H9 (cell line): ENCODE measurements around the gene SLC51A. TPM values are rescaled to one million over a fixed set of nuclear protein-coding genes. Genes with fewer than 3 reads are reported as not detected.
A peak's percentile ranks its signal among the peaks of the same experiment; 100 is the strongest.

Source experiments
- DNase-seq: peaks from one replicate; pipeline ENCODE4 v3.0.0-alpha.2; 2017
- H2AFZ ChIP-seq: one replicate; pipeline ENCODE4 v1.6.1; 2013; ENCODE audit warnings: mild to moderate bottlenecking, low read length, control low read depth, moderate library complexity
- H2AK5ac ChIP-seq: 2 replicates; pipeline ENCODE4 v1.6.1; 2013; ENCODE audit warnings: low read length, control low read depth, mixed read lengths; ENCODE audit not compliant: insufficient read length
- H2BK120ac ChIP-seq: one replicate; pipeline ENCODE4 v1.6.1; 2013; ENCODE audit warnings: low read depth, mild to moderate bottlenecking, low read length, control low read depth, inconsistent platforms; ENCODE audit not compliant: poor library complexity, severe bottlenecking
- H2BK12ac ChIP-seq: 2 replicates; pipeline ENCODE4 v1.6.1; 2013; ENCODE audit warnings: low read length, control low read depth, mixed read lengths, low read depth; ENCODE audit not compliant: insufficient read length
- H2BK15ac ChIP-seq: 2 replicates; pipeline ENCODE4 v1.6.1; 2013; ENCODE audit warnings: low read depth, low read length, control low read depth
- H2BK20ac ChIP-seq: one replicate; pipeline ENCODE4 v1.6.1; 2013; ENCODE audit warnings: low read depth, mild to moderate bottlenecking, low read length, control low read depth, inconsistent platforms; ENCODE audit not compliant: poor library complexity, severe bottlenecking
- H2BK5ac ChIP-seq: 2 replicates; pipeline ENCODE4 v1.6.1; 2013; ENCODE audit warnings: low read length, control low read depth, mixed read lengths; ENCODE audit not compliant: insufficient read length
- H3K14ac ChIP-seq: 2 replicates; pipeline ENCODE4 v1.6.1; 2013; ENCODE audit warnings: low read length, control low read depth; ENCODE audit not compliant: insufficient read depth
- H3K18ac ChIP-seq: 2 replicates; pipeline ENCODE4 v1.6.1; 2013; ENCODE audit warnings: low read depth, mild to moderate bottlenecking, mixed read lengths, low read length, control low read depth; ENCODE audit not compliant: insufficient read length
- H3K23ac ChIP-seq: 2 replicates; pipeline ENCODE4 v1.6.1; 2013; ENCODE audit warnings: low read length, control low read depth, mixed read lengths, low read depth; ENCODE audit not compliant: insufficient read length
- H3K23me2 ChIP-seq: 2 replicates; pipeline ENCODE4 v1.6.1; 2013; ENCODE audit warnings: low read depth, mild to moderate bottlenecking, mixed read lengths, low read length, control low read depth; ENCODE audit not compliant: insufficient read length, poor library complexity, severe bottlenecking
- H3K27ac ChIP-seq: 2 replicates; pipeline ENCODE4 v1.5.1; 2013; ENCODE audit warnings: low read length, control low read depth, mixed read lengths, low read depth; ENCODE audit not compliant: insufficient read length
- H3K27me3 ChIP-seq: 2 replicates; pipeline ENCODE4 v1.6.1; 2013; ENCODE audit warnings: low read length, control low read depth, inconsistent platforms; ENCODE audit not compliant: insufficient read depth
- H3K4ac ChIP-seq: 2 replicates; pipeline ENCODE4 v1.6.1; 2013; ENCODE audit warnings: low read depth, mild to moderate bottlenecking, control low read depth, inconsistent platforms, low read length, moderate library complexity
- H3K4me1 ChIP-seq: 2 replicates; pipeline ENCODE4 v1.6.1; 2013; ENCODE audit warnings: low read length, control low read depth, inconsistent platforms; ENCODE audit not compliant: insufficient read depth
- H3K4me2 ChIP-seq: 2 replicates; pipeline ENCODE4 v1.6.1; 2013; ENCODE audit warnings: low read length, control low read depth, mixed read lengths; ENCODE audit not compliant: insufficient read length, insufficient read depth
- H3K56ac ChIP-seq: 2 replicates; pipeline ENCODE4 v1.6.1; 2013; ENCODE audit warnings: low read depth, mild to moderate bottlenecking, mixed read lengths, low read length, control low read depth; ENCODE audit not compliant: insufficient read length
- H3K79me1 ChIP-seq: 2 replicates; pipeline ENCODE4 v1.6.1; 2013; ENCODE audit warnings: low read depth, mild to moderate bottlenecking, moderate library complexity, low read length, control low read depth, inconsistent platforms; ENCODE audit not compliant: insufficient read depth, poor library complexity, severe bottlenecking
- H3K79me2 ChIP-seq: 2 replicates; pipeline ENCODE4 v1.6.1; 2013; ENCODE audit warnings: low read length, control low read depth, inconsistent platforms; ENCODE audit not compliant: insufficient read depth
- H3K9ac ChIP-seq: 2 replicates; pipeline ENCODE4 v1.6.1; 2013; ENCODE audit warnings: low read length, control low read depth, mixed read lengths; ENCODE audit not compliant: insufficient read length; ENCODE audit errors: extremely low read depth
- H3K9me3 ChIP-seq: one replicate; pipeline ENCODE4 v1.6.1; 2013; ENCODE audit warnings: low read depth, low read length, inconsistent platforms; ENCODE audit not compliant: control insufficient read depth
- H3T11ph ChIP-seq: one replicate; pipeline ENCODE4 v1.6.1; 2013; ENCODE audit warnings: mild to moderate bottlenecking, low read length, control low read depth, inconsistent platforms
- H4K20me1 ChIP-seq: one replicate; pipeline ENCODE4 v1.6.1; 2013; ENCODE audit not compliant: control insufficient read depth, insufficient read length, insufficient read depth
- H4K5ac ChIP-seq: 2 replicates; pipeline ENCODE4 v1.6.1; 2013; ENCODE audit warnings: low read depth, mild to moderate bottlenecking, mixed read lengths, low read length, control low read depth; ENCODE audit not compliant: insufficient read length
- H4K8ac ChIP-seq: replicated peaks from 2 replicates; pipeline ENCODE4 v1.6.1; 2013; ENCODE audit warnings: low read length, control low read depth, mixed read lengths, low read depth; ENCODE audit not compliant: insufficient read length
- H4K91ac ChIP-seq: 2 replicates; pipeline ENCODE4 v1.6.1; 2013; ENCODE audit warnings: low read depth, mild to moderate bottlenecking, moderate library complexity, mixed read lengths, low read length, control low read depth; ENCODE audit not compliant: insufficient read length
- H3K27ac Mint-ChIP-seq, 3 experiments: 2 replicates in 2 of 3; 3 replicates in 1 of 3; pipeline ENCODE4 v1.8.0; 2020 to 2021; ENCODE audit warnings: mixed read lengths in 3 of 3, mild to moderate bottlenecking in 1 of 3, moderate library complexity in 1 of 3
- H3K27me3 Mint-ChIP-seq: 2 replicates; pipeline ENCODE4 v1.8.0; 2021; ENCODE audit warnings: low read depth, mild to moderate bottlenecking, moderate library complexity, mixed read lengths
- H3K36me3 Mint-ChIP-seq, 3 experiments: 2 replicates in 2 of 3; 3 replicates in 1 of 3; pipeline ENCODE4 v1.8.0; 2020 to 2021; ENCODE audit warnings: low read depth in 3 of 3, mixed read lengths in 3 of 3; ENCODE audit not compliant: insufficient read depth in 1 of 3
- H3K4me1 Mint-ChIP-seq, 2 experiments: 2 replicates each; pipeline ENCODE4 v1.8.0; 2020; ENCODE audit warnings: mixed read lengths in 2 of 2
- H3K4me3 Mint-ChIP-seq, 2 experiments: 2 replicates in 1 of 2; 3 replicates in 1 of 2; pipeline ENCODE4 v1.8.0; 2020 to 2021; ENCODE audit warnings: mild to moderate bottlenecking in 2 of 2, mixed read lengths in 2 of 2, moderate library complexity in 1 of 2
- H3K9me3 Mint-ChIP-seq, 2 experiments: 2 replicates in 1 of 2; 3 replicates in 1 of 2; pipeline ENCODE4 v1.8.0; 2020; ENCODE audit warnings: mild to moderate bottlenecking in 2 of 2, mixed read lengths in 2 of 2, moderate library complexity in 1 of 2
- WGBS: extraction: QIAGEN DNeasy Blood & Tissue Kit; methylation state at CpG from one replicate; pipeline ENCODE4 v1.1.7; 2013; ENCODE audit warnings: missing lambda C conversion rate, low lambda C conversion rate, mixed read lengths; ENCODE audit not compliant: insufficient read length; ENCODE audit errors: extremely low coverage; 5-methylcytosine and 5-hydroxymethylcytosine counted together
- total RNA-seq: library from RNA; stranded (reverse); gene quantifications from 2 replicates; pipeline ENCODE4 v1.2.1, GENCODE V29; 2021
- TF ChIP-seq, protein P1 (sequence below): fragments of 200-600 bp; sonication (generic); conservative IDR thresholded peaks from 3 replicates; pipeline ENCODE4 v1.8.0; 2021; ENCODE audit warnings: antibody characterized with exemption, mild to moderate bottlenecking

SLC51A gene
- total RNA-seq, 1 experiment from 2014 or later = 5.6 TPM

DNA sequence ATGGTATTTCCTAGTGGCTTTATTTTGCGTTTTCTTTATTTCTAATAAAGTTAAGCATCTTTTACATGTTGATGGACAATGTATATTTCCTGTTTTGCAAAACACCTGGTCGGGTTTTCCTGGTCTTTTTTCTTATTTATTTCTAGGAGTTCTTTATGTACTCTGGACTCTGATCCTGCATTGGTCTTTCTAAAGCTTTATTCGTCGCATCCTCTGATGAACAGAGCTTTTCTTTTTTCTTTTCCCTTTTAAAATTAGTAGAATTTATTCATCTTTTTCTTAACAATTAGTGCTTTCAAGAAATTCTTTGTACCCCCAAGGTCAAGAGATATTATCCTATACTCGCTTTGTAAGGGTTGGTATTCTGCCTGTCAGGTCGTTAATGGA lies 37.3 kb upstream of the SLC51A start:
- Histone ChIP-seq H2BK15ac (no peak overlapping the region), H2BK12ac (no peak overlapping the region), H4K8ac (no peak overlapping the region), H3K27ac (no peak overlapping the region), H3K4ac (no peak overlapping the region), H2BK20ac (no peak overlapping the region), H3K4me2 (peak overlapping the region; percentile 11), H3K27me3 (no peaks in the 10 kb centered on the region), H4K20me1 (no peaks in the 10 kb centered on the region), H3K14ac (no peak overlapping the region), H3K9ac (no peak overlapping the region), H2AFZ (no peak overlapping the region), H2BK120ac (no peak overlapping the region), H3K79me1 (no peaks in the 10 kb centered on the region), H3K23me2 (no peaks in the 10 kb centered on the region), H4K5ac (no peak overlapping the region), H3K4me1 (no peaks in the 10 kb centered on the region; the same call in 1 of the 2 replicates), H2AK5ac (no peak overlapping the region), H2BK5ac (no peak overlapping the region), H3K9me3 (no peaks in the 10 kb centered on the region), H3K23ac (no peak overlapping the region), H3K18ac (no peak overlapping the region), H4K91ac (no peak overlapping the region), H3T11ph (no peak overlapping the region), H3K56ac (no peak overlapping the region), H3K79me2 (no peaks in the 10 kb centered on the region)
- H3K4me3 Mint-ChIP-seq = no peak overlapping the region; a peak in 2 of 5 replicates
- DNase-seq = no peak
- H3K36me3 Mint-ChIP-seq = no peaks in the 10 kb centered on the region
- H3K27ac Mint-ChIP-seq = peak overlapping the region in 2 of 3 experiments; percentile 57 to 95; a peak in 3 of 7 replicates
- TF ChIP-seq, protein P1, sequence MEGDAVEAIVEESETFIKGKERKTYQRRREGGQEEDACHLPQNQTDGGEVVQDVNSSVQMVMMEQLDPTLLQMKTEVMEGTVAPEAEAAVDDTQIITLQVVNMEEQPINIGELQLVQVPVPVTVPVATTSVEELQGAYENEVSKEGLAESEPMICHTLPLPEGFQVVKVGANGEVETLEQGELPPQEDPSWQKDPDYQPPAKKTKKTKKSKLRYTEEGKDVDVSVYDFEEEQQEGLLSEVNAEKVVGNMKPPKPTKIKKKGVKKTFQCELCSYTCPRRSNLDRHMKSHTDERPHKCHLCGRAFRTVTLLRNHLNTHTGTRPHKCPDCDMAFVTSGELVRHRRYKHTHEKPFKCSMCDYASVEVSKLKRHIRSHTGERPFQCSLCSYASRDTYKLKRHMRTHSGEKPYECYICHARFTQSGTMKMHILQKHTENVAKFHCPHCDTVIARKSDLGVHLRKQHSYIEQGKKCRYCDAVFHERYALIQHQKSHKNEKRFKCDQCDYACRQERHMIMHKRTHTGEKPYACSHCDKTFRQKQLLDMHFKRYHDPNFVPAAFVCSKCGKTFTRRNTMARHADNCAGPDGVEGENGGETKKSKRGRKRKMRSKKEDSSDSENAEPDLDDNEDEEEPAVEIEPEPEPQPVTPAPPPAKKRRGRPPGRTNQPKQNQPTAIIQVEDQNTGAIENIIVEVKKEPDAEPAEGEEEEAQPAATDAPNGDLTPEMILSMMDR = no peak
- H3K9me3 Mint-ChIP-seq = no peaks in the 10 kb centered on the region
- WGBS = no CpG with 5 or more reads among the region's 6 CpGs
- peaks cover 23 to 27% of the 10 kb centered on the region in 2 experiments for H3K4me1 Mint-ChIP-seq
- no peaks in the 10 kb centered on the region for H3K27me3 Mint-ChIP-seq
